Tibial nerve (tissue), 4 donors: Measurements from ENCODE around the gene KCTD14.

Experiments used
- CTCF ChIP-seq, 5 experiments: fragments of 200-600 bp in 3 of 5; fragments of 450-650 bp in 2 of 5; sonication (generic) in 3 of 5; IDR thresholded peaks; one replicate each; pipeline ENCODE4 v1.5.1; 2016 to 2019; ENCODE audit warnings: antibody characterized with exemption in 5 of 5, mild to moderate bottlenecking in 3 of 5, moderate library complexity in 2 of 5
- EP300 ChIP-seq, 2 donors: sonication (generic); formaldehyde crosslinking; IDR thresholded peaks; one replicate each; pipeline ENCODE4 v1.6.1; 2017; ENCODE audit warnings: antibody characterized with exemption in 2 of 2, mild to moderate bottlenecking in 1 of 2
- POLR2A ChIP-seq, 2 donors: fragments of 450-650 bp; IDR thresholded peaks; one replicate each; pipeline ENCODE4 v1.6.1; 2017; ENCODE audit warnings: antibody characterized with exemption in 2 of 2, mild to moderate bottlenecking in 2 of 2, moderate library complexity in 2 of 2

- TF ChIP-seq CTCF (IDR thresholded peaks at IDR 0.05) (no peak), EP300 (IDR thresholded peaks at IDR 0.05) (no peak), POLR2A (IDR thresholded peaks at IDR 0.05) (no peak)
These were observed 14.9 kb upstream of the KCTD14 start for GRCh38 chr11:78037825-78038620.
